Endometrial microvascular endothelial cells (primary cell): ENCODE results near the gene ZBTB12. TPM values are rescaled to one million over a fixed set of nuclear protein-coding genes. Genes with fewer than 3 reads are reported as not detected.

Experiments
- in situ Hi-C: cut with HindIII; loops from 2 replicates; pipeline ENCODE4 v1.10.0; 2017; ENCODE audit warnings: low sequenced_read_pairs, low pct_unique_long_range_greater_than_20kb; ENCODE audit errors: inconsistent ontology term
- total RNA-seq: library from RNA; depleted of rRNA; stranded (reverse); fragments of >200 nt; gene quantifications from one replicate; pipeline ENCODE4 v1.2.3, GENCODE V29; 2015; ENCODE audit errors: inconsistent ontology term

ZBTB12 gene
- total RNA-seq, 1 donor from 2014 or later = not detected

- in situ Hi-C loops = no loop called here
These were observed 920 bp downstream of the ZBTB12 start for GRCh38 chr6:31900917-31901414.

GRCh38 chr6:31899882-31900722 lies 1.8 kb downstream of the ZBTB12 start:
- in situ Hi-C loops = no loop called here

- in situ Hi-C loops = no loop called here
These were observed 2.7 kb downstream of the ZBTB12 start for GRCh38 chr6:31899215-31899614.

- in situ Hi-C loops = no loop called here
These were observed 3.4 kb downstream of the ZBTB12 start for GRCh38 chr6:31898383-31899011.

GRCh38 chr6:31897612-31898382 lies 4.1 kb downstream of the ZBTB12 start, which contains the start of gene EHMT2:
TSS of gene EHMT2 (minus strand) at chr6:31897698. CDS start at chr6:31897677, 21 bp downstream.
- in situ Hi-C loops = no loop called here

GRCh38 chr6:31896856-31897611 lies 4.9 kb downstream of the ZBTB12 start:
- in situ Hi-C loops = no loop called here

- in situ Hi-C loops = no loop called here
These were observed 5.4 kb downstream of the ZBTB12 start for GRCh38 chr6:31896493-31896855.

- in situ Hi-C loops = no loop called here
These were observed 9.1 kb downstream of the ZBTB12 start for GRCh38 chr6:31892821-31893220.

GRCh38 chr6:31889331-31889972 lies 12.4 kb downstream of the ZBTB12 start:
- in situ Hi-C loops = no loop called here

- in situ Hi-C loops = no loop called here
These were observed 13.3 kb downstream of the ZBTB12 start for GRCh38 chr6:31888276-31889258.

- in situ Hi-C loops = no loop called here
These were observed 14.5 kb downstream of the ZBTB12 start for GRCh38 chr6:31887173-31888007.

GRCh38 chr6:31886541-31886991 lies 15.3 kb downstream of the ZBTB12 start:
- in situ Hi-C loops = no loop called here

GRCh38 chr6:31884528-31885035 lies 17.3 kb downstream of the ZBTB12 start:
- in situ Hi-C loops = no loop called here

- in situ Hi-C loops = no loop called here
These were observed 18.2 kb downstream of the ZBTB12 start for GRCh38 chr6:31883676-31884075.

GRCh38 chr6:31882344-31882743 lies 19.5 kb downstream of the ZBTB12 start:
- in situ Hi-C loops = no loop called here
